ENCODE results near the gene TMEM163. TPM values are rescaled to one million over a fixed set of nuclear protein-coding genes. Genes with fewer than 3 reads are reported as not detected.
"Not testable (repeated sequence)": the region's sequence is repeated elsewhere in the genome, so short reads cannot be mapped to it uniquely, and the experiment has no call there.

Gene TMEM163
- total RNA-seq, 1 donor from 2014 or later: 0.18 TPM

GRCh38 chr2:134762508-134762907 is 43.7 kb upstream of the TMEM163 start:
- Histone ChIP-seq H3K27ac (ENCODE audit: low read depth, low read length) (no peak overlapping the region), H4K20me1 (ENCODE audit: insufficient read depth, low read length) (no peaks in the 10 kb centered on the region), H2AFZ (ENCODE audit: low read depth, low read length) (no peak overlapping the region), H3K9ac (ENCODE audit: low read length) (no peak overlapping the region), H3K27me3 (ENCODE audit: insufficient read depth, low read length) (no peaks in the 10 kb centered on the region), H3K4me3 (ENCODE audit: insufficient read depth, low read depth, low read length) (no peak overlapping the region), H3K4me1 (ENCODE audit: insufficient read depth, low read length) (peaks cover 4% of the 10 kb centered on the region), H3K36me3 (ENCODE audit: insufficient read depth, low read length) (no peaks in the 10 kb centered on the region), H3K9me3 (ENCODE audit: insufficient read depth, low read depth, low read length) (no peaks in the 10 kb centered on the region), H3K79me2 (ENCODE audit: insufficient read depth, low read length) (no peaks in the 10 kb centered on the region), H3K4me2 (ENCODE audit: low read length) (no peak overlapping the region)
- Mint-ChIP-seq H3K27me3 (ENCODE audit: low read depth, unreplicated experiment) (peaks cover 15% of the 10 kb centered on the region), H3K27ac (ENCODE audit: unreplicated experiment) (no peak overlapping the region), H3K9me3 (ENCODE audit: unreplicated experiment) (peaks cover 4% of the 10 kb centered on the region), H3K36me3 (ENCODE audit: low read depth, unreplicated experiment) (no peaks in the 10 kb centered on the region), H3K4me1 (ENCODE audit: low read depth, unreplicated experiment) (peaks cover 20% of the 10 kb centered on the region), H3K4me3 (ENCODE audit: unreplicated experiment) (no peak overlapping the region)
- TF ChIP-seq CTCF (IDR thresholded peaks at IDR 0.05; ENCODE audit: insufficient read depth, low read depth, low read length) (no peak), EZH2 (IDR thresholded peaks at IDR 0.05; ENCODE audit: insufficient read depth, low read length) (no peak)
- FAIRE-seq (no peak), DNase-seq (ENCODE audit: low read depth) (peak; percentile 47)

- peaks cover 2% of the 10 kb centered on the region for H3K9me3 Mint-ChIP-seq (ENCODE audit: unreplicated experiment)
- Histone ChIP-seq H3K27ac (ENCODE audit: low read depth, low read length) (no peak overlapping the region), H3K27me3 (ENCODE audit: insufficient read depth, low read length) (no peaks in the 10 kb centered on the region), H3K79me2 (ENCODE audit: insufficient read depth, low read length) (no peaks in the 10 kb centered on the region), H3K9me3 (ENCODE audit: insufficient read depth, low read depth, low read length) (no peaks in the 10 kb centered on the region), H3K4me1 (ENCODE audit: insufficient read depth, low read length) (peaks cover 4% of the 10 kb centered on the region), H4K20me1 (ENCODE audit: insufficient read depth, low read length) (no peaks in the 10 kb centered on the region), H3K4me3 (ENCODE audit: insufficient read depth, low read depth, low read length) (no peak overlapping the region), H2AFZ (ENCODE audit: low read depth, low read length) (no peak overlapping the region), H3K9ac (ENCODE audit: low read length) (no peak overlapping the region), H3K4me2 (ENCODE audit: low read length) (no peak overlapping the region), H3K36me3 (ENCODE audit: insufficient read depth, low read length) (no peaks in the 10 kb centered on the region)
- H3K27ac Mint-ChIP-seq (ENCODE audit: unreplicated experiment): no peak overlapping the region
- H3K27me3 Mint-ChIP-seq (ENCODE audit: low read depth, unreplicated experiment): peaks cover 15% of the 10 kb centered on the region
- FAIRE-seq (no peak), DNase-seq (ENCODE audit: low read depth) (no peak)
- H3K4me3 Mint-ChIP-seq (ENCODE audit: unreplicated experiment): no peak overlapping the region
- peaks cover 20% of the 10 kb centered on the region for H3K4me1 Mint-ChIP-seq (ENCODE audit: low read depth, unreplicated experiment)
- H3K36me3 Mint-ChIP-seq (ENCODE audit: low read depth, unreplicated experiment): no peaks in the 10 kb centered on the region
- TF ChIP-seq EZH2 (IDR thresholded peaks at IDR 0.05; ENCODE audit: insufficient read depth, low read length): no peak
- TF ChIP-seq CTCF (IDR thresholded peaks at IDR 0.05; ENCODE audit: insufficient read depth, low read depth, low read length): no peak
Measured at GRCh38 chr2:134760385-134760784, 41.6 kb upstream of the TMEM163 start.

- H3K27me3 Mint-ChIP-seq (ENCODE audit: low read depth, unreplicated experiment): peaks cover 15% of the 10 kb centered on the region
- H3K27ac ChIP-seq (ENCODE audit: low read depth, low read length): no peak overlapping the region
- H4K20me1 ChIP-seq (ENCODE audit: insufficient read depth, low read length): no peaks in the 10 kb centered on the region
- TF ChIP-seq CTCF (IDR thresholded peaks at IDR 0.05; ENCODE audit: insufficient read depth, low read depth, low read length) (no peak), EZH2 (IDR thresholded peaks at IDR 0.05; ENCODE audit: insufficient read depth, low read length) (no peak)
- peaks cover 17% of the 10 kb centered on the region for H3K4me1 Mint-ChIP-seq (ENCODE audit: low read depth, unreplicated experiment)
- H3K27me3 ChIP-seq (ENCODE audit: insufficient read depth, low read length): no peaks in the 10 kb centered on the region
- H3K9me3 ChIP-seq (ENCODE audit: insufficient read depth, low read depth, low read length): no peaks in the 10 kb centered on the region
- H3K4me3 Mint-ChIP-seq (ENCODE audit: unreplicated experiment): no peak overlapping the region
- H3K4me2 ChIP-seq (ENCODE audit: low read length): no peak overlapping the region
- DNase-seq (ENCODE audit: low read depth) (no peak), FAIRE-seq (no peak)
- no peak overlapping the region for H3K9ac ChIP-seq (ENCODE audit: low read length)
- H3K9me3 Mint-ChIP-seq (ENCODE audit: unreplicated experiment): peaks cover 2% of the 10 kb centered on the region
- no peak overlapping the region for H2AFZ ChIP-seq (ENCODE audit: low read depth, low read length)
- no peak overlapping the region for H3K4me3 ChIP-seq (ENCODE audit: insufficient read depth, low read depth, low read length)
- peaks cover 4% of the 10 kb centered on the region for H3K4me1 ChIP-seq (ENCODE audit: insufficient read depth, low read length)
- no peaks in the 10 kb centered on the region for H3K36me3 Mint-ChIP-seq (ENCODE audit: low read depth, unreplicated experiment)
- H3K27ac Mint-ChIP-seq (ENCODE audit: unreplicated experiment): no peak overlapping the region
- H3K79me2 ChIP-seq (ENCODE audit: insufficient read depth, low read length): no peaks in the 10 kb centered on the region
- no peaks in the 10 kb centered on the region for H3K36me3 ChIP-seq (ENCODE audit: insufficient read depth, low read length)
Measured at GRCh38 chr2:134758633-134759032, 39.8 kb upstream of the TMEM163 start.

GRCh38 chr2:134751981-134752380 is 33.2 kb upstream of the TMEM163 start:
- not testable (repeated sequence) for H3K36me3 ChIP-seq (ENCODE audit: insufficient read depth, low read length); H3K4me3 ChIP-seq (ENCODE audit: insufficient read depth, low read depth, low read length); H3K27ac Mint-ChIP-seq (ENCODE audit: unreplicated experiment); H3K4me3 Mint-ChIP-seq (ENCODE audit: unreplicated experiment); H3K9ac ChIP-seq (ENCODE audit: low read length); H3K4me2 ChIP-seq (ENCODE audit: low read length); H4K20me1 ChIP-seq (ENCODE audit: insufficient read depth, low read length); DNase-seq (ENCODE audit: low read depth); H3K79me2 ChIP-seq (ENCODE audit: insufficient read depth, low read length); H3K36me3 Mint-ChIP-seq (ENCODE audit: low read depth, unreplicated experiment); H2AFZ ChIP-seq (ENCODE audit: low read depth, low read length); H3K4me1 Mint-ChIP-seq (ENCODE audit: low read depth, unreplicated experiment); H3K4me1 ChIP-seq (ENCODE audit: insufficient read depth, low read length); H3K27me3 ChIP-seq (ENCODE audit: insufficient read depth, low read length); FAIRE-seq; H3K27ac ChIP-seq (ENCODE audit: low read depth, low read length); H3K9me3 ChIP-seq (ENCODE audit: insufficient read depth, low read depth, low read length)
- Mint-ChIP-seq H3K9me3 (ENCODE audit: unreplicated experiment) (peaks cover 16% of the 10 kb centered on the region), H3K27me3 (ENCODE audit: low read depth, unreplicated experiment) (peaks cover 29% of the 10 kb centered on the region)

Data from astrocyte (in vitro differentiated cells and primary cell).